NCI-H2029 (cell line): ENCODE results near the gene CDC123.
A peak's percentile ranks its signal among the peaks of the same experiment; 100 is the strongest.
"Not testable (repeated sequence)": the region's sequence is repeated elsewhere in the genome, so short reads cannot be mapped to it uniquely, and the experiment has no call there.

Experiments
- DNase-seq: peaks from one replicate; lab custom pipeline; 2025; lab: John Stamatoyannopoulos, UW

The CDC123 gene

DNA sequence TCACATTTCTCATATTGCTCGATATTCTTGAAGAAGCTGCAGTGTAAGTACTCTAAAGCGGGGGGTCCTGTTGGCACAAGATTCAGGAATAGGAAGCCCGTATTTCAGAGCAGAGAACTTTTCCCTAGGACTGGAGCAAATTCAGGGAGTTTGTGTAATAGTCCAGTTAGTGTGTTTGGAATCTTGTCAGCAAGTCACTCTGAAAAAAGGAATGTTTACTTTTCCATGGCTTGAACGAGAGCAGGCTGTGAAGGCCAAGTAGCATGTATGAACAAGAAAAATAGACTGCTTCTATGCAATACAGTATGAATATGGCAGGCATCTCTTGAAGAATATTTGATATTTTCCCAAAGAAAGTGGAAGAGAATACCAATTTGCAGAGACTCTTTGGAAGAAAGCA, 39.8 kb downstream of the CDC123 start:
- DNase-seq: no peak

DNA sequence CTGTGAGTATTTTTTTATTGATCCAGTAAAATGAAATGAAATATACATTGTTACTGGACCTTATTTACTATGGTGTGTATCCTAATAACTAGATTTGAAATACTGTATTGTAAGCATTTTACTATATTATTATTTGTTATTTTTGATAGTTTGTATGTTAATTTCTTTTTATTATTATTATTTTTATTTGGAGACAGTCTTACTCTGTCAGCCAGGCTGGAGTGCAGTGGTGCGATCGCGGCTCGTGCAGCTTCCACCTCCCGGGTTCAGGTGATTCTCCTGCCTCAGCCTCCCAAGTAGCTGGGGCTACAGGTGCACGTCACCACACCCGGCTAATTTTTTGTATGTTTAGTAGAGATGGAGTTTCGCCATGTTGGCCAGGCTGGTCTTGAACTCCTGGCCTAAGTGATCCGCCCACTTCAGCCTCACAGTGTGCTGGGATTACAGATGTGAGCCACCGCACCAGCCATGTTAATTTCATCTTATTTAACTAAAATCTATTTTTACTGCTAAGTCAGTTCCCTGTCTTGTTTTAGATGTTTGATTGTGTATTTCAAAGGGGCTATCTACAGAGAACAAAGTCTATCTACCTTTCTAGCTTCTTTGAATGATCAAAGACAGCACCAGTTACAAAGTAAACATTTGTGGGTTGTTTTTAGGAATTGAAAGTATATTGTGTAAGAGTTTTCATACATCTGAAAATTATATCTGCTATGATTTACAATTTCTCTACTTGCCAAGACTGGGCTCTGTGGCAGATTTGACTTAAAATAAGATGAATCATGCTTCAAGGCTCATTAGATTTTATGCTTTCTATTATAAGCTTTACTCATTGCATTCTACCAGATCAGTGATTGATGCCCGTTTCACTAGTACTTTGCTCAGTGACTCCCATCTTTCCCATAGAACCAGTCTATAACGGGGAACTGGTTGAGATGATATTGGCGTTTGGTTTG, 41.6 kb downstream of the CDC123 start:
- no peak for DNase-seq

DNA sequence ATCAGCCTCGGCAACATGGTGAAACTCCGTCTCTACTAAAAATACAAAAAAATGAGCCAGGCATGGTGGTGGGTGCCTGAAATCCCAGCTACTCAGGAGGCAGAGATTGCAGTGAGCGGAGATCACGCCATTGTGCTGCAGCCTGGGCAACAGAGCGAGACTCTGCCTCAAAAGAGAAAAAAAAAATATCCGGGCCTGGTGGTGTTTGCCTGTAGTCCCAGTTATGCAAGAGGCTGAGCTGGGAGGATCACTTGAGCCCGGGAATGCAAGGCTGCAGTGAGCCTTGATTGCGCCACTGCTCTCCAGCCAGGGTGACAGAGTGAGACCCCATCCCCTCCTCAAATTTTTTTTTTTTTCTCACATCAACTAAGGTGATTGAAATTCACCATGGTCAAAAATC, 42.8 kb downstream of the CDC123 start:
- DNase-seq: no peak

DNA sequence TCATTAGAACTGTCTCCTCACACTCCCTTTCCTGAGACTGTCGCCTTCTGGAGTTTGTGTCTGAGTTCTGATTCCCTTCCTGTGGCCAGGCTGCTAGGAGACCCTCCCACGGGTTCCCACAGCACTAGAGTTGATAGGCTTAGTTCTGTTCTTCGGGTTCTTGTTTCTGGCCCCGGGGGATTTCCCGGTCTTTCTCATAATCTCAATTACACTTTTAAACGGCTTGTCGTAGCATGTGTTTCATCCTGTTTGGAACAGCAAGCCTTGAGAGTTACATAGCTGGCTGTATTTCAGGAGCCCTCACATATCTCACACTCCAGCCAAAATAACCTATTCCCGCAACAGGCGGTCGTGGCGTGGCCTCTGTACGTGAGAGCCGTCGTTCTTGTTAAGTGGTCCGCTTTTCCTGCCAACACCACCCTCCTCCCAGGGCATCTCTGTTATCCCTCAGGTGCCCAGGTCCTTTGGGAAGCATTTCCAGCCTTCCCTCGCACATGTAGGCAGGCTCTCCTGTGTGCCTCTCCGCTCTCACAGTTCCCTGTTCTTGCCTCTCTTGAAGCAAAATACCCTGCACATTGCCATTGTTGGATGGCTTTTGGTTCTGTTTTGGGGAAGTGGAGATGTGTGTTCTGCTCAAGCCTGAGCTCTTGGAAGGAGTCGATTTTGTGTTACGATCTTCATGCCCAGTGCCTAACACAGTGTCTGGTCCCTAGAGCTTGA, 46.0 kb downstream of the CDC123 start:
- no peak for DNase-seq

DNA sequence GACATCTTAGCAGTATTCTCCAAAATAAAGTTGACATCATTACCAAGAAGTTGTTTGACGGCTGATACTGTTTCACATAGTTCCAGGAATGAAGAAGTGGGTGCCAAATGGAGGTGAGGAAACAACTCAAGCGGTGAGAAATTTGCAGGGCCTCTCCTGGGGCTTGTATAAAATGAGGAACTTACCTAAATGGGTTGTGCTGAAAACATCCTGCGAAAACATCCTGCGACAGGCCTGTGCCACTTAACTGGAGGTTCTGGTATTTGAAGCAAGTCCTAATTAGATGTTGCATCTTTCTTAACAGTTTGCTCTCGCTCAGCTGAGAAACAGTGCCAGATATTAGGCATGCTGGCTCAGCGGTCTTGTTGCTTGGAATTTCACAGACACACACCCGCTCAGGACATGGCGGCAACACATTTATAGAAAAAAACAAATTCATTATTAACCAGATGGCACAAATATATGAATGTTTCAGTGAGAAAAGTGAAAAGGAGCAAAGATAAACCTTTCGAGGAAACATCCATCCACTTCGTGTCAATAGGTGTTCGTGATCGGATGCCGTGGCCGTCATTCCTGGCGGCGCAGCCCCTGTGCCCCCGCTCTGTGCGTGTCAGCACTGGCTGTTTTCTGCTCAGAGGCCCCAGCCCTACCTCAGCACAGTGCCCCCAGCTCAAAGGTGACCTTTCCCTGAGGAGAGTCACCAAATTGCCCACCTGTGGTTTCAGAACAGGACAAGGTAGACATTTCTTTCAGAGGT, 48.1 kb downstream of the CDC123 start:
- DNase-seq: no peak

DNA sequence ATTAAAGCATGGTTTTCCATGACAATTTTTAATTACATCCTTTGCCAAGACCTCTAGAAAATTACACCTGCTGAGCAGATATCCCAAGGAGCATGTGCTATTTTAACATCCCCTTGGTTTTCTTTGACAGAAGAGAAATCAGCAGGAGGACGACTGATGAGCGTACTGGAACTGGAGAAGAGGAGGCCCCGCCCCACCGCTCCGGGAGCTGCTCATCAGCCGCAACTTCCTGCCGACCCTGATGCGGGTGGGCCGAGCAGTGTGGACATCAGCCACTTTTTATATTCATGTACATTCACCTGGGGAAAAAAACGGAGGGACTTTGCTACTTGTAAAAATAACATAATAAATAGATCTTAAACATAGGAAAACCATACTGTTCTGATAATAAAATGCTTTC, 54.2 kb downstream of the CDC123 start:
- DNase-seq: no peak

DNA sequence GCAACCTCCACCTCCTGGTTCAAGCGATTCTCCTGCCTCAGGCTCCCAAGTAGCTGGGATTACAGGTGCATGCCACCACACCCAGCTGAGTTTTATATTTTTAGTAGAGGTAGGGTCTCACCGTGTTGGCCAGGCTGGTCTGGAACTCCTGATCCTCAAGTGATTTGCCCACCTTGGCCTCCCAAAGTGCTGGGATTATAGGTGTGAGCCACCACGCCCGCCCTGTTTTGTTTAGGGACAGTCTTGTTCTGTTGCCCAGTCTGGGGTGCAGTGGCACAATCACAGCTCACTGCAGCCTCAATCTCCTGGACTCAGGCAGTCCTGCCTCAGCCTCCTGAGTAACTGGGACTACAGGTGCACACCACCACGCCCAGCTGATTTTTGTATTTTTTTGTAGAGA, 54.7 kb downstream of the CDC123 start:
- DNase-seq: not testable (repeated sequence)

DNA sequence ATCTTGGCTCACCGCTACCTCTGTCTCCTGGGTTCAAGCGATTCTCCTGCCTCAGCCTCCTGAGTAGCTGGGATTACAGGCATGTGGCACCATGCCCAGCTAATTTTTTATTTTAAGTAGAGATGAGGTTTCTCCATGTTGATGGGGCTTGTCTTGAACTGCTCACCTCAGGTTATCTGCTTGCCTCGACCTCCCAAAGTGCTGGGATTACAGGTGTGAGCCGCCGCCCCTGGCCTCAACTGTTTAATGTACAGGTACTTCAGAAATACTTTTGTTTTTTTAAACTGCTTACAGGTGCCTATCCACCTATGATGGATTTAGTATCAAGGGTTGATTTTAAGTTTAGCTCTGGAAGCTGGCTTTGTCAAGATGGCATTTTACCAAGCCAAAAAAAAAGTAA, 55.6 kb downstream of the CDC123 start:
- no peak for DNase-seq

DNA sequence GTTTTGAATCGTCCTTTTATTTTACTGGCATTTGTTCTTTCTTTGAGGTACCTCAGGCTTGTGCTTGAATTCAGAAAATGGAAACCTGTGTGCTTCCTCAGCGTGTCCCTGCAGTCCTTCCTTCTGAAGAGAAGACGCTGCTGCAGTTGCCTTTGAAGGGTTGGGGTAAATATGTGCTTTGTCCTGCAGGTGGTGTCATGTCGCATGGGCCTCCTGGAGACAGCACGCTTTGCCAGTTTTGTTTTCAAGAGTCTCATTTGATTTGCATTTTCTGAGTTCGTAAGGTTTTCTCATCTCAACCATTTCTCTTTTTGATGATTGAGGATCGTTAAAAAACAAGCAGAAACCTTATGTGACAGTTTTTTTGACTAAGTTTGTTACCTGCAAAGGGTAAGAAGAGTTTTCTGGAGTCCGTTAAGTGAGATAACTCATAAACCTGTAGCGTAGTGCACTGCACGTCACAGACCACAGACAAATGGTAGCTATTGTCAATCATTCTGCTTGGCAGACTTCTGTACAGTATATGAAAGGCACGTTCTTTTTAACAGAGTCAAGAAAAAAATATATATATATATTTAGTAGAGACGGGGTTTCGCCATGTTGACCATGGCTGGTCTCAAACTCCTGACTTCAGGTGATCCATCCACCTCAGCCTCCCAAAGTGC, 57.0 kb downstream of the CDC123 start:
- DNase-seq: no peak

DNA sequence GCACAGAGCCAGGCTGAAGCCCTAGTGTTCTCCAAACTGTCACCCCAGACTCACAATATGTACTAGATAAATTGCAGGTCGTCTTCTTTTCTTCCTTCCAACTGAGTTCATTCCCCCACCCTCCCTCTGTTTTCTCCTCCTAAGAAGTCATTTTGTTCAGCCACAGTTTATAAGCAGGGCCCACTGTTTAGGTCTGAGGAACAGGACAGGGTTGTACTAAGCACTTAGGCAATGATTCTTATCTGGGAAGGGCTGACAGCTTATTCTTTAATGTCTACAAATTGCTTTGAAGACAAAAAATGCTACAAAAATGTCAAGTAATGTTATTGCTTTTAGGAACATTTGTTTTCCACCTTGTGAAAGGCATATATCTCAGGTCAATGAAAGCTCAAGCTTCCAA, 59.1 kb downstream of the CDC123 start:
- no peak for DNase-seq

DNA sequence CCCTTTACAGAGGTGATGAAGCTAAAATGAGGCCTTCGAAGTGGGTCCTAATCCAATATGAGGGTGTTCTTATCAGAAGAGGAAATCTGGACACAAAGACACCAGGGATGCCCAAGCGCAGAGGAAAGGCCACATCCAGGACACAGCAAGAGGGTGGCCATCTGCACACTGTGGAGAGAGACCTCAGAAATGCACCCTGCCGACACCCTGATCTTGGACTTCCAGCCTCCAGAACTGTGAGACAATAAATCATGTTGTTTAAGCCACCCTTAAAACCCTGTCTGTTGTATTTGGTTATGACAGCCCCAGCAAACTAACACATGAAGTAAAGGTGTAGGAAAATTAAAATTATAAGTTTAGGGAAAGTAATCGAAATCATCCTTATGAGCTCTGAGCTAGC, 64.0 kb downstream of the CDC123 start:
- DNase-seq: no peak

DNA sequence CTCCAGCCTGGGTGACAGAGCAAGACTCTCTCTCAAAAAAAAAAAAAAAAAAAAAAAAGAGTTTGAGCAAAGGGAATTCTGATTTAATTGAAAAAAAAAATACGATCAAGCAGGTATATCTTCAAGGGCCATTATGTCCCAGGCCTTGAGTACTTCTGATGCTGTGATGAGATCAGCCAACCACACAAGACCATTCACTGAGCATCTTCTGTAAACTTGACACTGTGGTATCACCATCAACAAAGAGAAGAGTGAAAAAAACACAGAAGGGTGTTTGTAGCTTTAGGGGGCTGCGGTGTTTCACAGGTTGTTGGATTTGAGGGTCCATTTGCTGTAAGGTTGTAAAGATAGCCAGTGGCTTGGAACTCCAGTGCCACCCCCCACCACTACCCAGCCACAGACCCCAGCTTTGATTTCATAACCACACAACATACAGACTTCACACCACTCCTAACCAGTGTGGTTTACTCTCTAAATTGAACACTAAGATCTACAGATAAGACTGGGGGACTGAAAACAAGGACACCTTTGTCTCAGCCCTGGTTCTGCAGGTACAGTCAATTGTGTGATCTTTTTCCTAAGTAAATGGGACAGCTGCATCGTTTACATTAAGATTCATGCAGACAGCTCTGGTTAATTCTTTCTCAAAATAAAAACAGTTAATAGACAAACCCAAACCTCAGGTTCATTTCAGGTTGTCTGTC, 66.4 kb downstream of the CDC123 start:
- no peak for DNase-seq

DNA sequence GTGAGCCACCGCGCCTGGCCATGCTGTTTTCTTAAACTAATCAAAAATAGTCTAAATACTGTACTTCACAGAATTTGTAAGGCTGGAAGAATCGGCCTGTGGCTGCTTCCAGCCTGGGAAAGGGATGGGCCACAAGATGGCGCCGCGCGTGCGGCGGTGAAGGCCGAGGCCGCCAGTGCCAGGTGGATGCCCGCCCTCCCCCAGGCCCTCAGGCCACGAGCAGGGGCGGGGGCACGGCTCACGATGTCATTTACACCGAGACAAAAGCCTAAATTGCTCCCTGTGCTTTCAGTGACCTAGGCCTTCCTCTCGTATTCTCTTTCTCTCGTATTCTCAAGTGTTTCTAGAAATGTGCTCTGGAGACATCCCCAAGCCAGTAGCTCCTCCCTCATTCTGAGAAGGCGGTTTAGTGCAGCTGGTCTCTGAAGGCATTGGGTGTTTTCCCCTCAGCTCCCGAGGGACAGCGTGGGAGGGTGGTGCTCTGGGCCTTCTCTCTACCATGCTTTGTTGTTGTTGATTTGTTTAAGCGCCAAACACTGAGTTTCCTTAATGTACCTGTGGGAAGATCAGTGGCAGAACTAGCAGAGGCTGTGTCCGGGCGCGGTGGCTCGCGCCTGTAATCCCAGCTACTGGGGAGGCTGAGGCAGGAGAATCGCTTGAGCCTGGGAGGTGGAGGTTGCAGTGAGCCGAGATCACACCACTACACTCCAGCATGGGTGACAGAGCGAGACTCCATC, 68.4 kb downstream of the CDC123 start:
- peak; percentile 77 for DNase-seq

DNA sequence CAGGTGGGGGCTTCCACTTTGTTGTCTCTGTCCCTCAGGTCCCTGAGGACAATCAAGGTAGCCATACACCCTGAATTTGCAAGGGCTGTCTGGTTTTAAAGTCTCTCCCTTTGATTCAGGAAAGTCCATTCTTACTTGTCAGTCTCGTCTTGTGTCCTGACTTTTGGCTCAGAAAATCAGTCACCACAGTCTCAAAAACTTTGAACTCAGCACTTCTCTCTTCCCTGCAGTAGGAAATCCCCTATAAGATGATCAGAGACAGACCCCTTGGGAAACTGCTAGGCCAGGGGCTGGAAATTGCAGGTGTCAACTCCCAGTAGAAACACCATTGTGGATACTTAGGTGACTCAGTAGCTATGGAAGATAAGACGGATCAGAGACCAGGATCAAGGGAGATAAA, 73.1 kb downstream of the CDC123 start:
- DNase-seq: no peak

DNA sequence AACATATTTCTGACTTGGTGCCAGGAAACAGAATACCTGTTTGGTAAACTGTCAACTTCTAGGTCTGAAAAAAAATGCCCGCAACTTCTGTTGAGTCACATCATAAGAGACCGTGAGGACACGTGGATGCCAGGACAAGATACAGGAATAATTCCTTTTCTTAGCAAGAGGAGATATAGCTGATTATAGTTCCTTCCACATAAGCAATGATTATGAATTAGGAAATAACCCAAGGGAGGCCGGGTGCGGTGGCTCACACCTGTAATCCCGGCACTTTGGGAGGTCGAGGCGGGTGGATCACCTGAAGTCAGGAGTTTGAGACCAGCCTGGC, 75.2 kb downstream of the CDC123 start:
- no peak for DNase-seq

DNA sequence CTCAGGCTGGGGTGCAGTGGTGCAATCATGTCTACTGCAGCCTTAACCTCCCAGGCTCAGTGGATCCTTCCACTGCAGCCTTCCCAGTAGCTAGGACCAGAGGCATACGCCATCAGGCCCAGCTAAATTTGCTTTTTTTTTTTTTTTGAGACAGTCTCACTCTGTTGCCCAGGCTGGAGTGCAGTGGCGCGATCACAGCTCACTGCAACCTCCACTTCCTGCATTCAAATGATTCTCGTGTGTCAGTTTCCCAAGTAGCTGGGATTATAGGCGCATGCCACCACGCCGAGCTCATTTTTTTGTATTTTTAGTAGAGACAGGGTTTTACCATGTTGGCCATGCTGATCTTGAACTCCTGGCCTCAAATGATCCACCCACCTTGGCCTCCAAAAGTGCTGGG, 81.9 kb downstream of the CDC123 start:
- not testable (repeated sequence) for DNase-seq

DNA sequence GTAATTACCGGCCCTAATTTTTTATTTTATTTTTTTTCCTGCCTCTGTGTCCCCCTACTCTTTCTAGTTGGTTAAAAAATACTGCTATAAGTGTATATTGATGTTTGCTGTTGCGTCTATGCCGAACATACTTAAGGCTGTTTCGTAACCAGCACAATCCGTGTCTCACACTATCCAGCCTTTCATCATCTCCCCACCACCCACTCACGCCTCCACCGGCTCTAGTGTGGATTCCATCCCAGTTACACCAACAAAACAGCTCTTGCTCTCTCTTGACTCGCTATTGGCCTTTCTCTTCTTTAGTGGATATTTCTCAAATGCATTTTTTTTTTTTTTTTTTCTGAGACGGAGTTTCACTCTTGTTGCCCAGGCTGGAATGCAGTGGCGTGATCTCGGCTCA, 83.3 kb downstream of the CDC123 start:
- DNase-seq: no peak

DNA sequence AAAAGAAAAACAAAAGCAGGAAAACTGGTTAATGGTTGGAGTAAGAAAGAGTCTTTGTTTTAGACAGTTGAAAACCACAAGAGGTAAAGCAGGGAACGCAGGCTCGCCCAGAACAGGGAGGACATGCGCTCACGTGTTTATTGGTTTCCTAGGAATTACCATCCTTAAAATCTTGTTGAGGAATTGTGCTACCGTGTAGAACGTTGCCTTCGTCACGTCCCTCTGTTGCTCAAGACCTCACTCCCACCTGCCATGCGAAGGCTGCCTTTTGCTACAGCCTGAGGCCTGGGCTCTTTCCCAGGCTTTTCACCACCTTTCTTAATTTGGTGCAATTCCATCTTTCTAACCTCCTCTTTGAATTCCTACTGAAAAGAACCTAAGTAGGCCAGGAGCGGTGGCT, 91.8 kb downstream of the CDC123 start:
- DNase-seq: no peak

DNA sequence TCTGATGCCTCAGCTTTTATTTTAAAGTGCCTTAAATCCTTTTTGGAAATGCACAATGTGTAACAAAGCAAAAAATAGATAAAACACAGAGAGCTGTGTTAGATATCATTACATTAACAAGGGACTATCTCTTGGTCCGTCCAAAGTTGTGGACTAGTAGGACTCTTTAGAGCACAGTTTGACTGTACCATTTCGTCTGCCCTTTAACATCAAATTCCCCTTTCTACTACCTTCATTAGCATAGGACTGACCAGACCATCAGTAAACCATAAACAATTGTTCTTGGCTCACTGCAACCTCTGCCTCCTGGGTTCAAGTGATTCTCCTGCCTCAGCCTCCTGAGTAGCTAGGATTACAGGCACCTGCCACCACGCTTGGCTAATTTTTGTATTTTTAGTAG, 101.8 kb downstream of the CDC123 start:
- DNase-seq: not testable (repeated sequence)

DNA sequence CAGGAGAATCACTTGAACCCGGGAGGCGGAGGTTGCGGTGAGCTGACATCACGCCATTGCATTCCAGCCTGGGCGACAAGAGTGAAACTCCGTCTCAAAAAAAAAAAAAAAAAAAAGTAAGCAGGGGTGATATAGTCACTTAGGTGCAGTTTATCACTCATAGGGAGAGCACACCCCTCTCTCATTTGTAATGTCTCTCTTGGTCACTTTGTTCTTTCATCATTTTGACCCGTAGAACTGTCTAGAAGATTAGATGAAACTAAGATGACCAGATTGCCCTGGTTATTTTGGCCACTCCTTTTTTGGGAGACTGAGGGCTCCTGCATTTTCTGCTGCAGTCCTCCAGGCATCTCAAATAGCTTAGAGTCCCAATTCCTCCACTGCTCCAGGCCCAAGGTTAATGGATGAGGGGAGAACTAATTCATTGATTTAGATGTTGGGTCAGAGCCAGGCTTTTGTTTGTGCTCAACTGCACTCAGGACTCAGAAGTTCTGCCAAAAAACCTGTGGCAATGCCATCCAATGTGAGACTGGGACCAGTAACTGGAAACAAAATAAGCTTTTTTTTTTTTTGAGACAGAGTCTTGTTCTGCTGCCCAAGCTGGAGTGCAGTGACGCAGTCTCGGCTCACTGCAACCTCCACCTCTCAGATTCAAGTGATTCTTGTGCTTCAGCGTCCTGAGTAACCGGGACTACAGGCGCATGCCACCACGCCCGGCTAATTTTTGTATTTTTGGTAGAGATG, 103.4 kb downstream of the CDC123 start:
- peak; percentile 9 for DNase-seq
